SK-N-SH treated with all-trans-retinoic acid at 6 μM for 48 hours (cell line): Measurements from ENCODE around the gene FGF3.

ENCODE experiments used
- BACH2 ChIP-seq: fragments of 250-450 bp; sonication (Bioruptor Pico); IDR thresholded peaks from 2 replicates; pipeline ENCODE4 v1.9.0; 2021; ENCODE audit warnings: mild to moderate bottlenecking, borderline replicate concordance
- CSDC2 ChIP-seq: fragments of 250-450 bp; sonication (Bioruptor Pico); IDR thresholded peaks from 2 replicates; pipeline ENCODE4 v1.5.0; 2020; ENCODE audit warnings: mild to moderate bottlenecking, moderate library complexity
- RARB ChIP-seq: fragments of 250-450 bp; sonication (Bioruptor Pico); IDR thresholded peaks from 2 replicates; pipeline ENCODE4 v1.8.0; 2021; ENCODE audit warnings: mild to moderate bottlenecking, moderate library complexity
- ZFP3 ChIP-seq: fragments of 250-450 bp; sonication (Bioruptor Pico); IDR thresholded peaks from 2 replicates; pipeline ENCODE4 v1.5.0; 2020; ENCODE audit warnings: mild to moderate bottlenecking, moderate library complexity
- ZFP30 ChIP-seq: fragments of 450-650 bp; formaldehyde crosslinking; IDR thresholded peaks from 2 replicates; pipeline ENCODE4 v1.5.0; 2022; ENCODE audit warnings: mild to moderate bottlenecking, moderate library complexity
- ZNF565 ChIP-seq: fragments of 450-650 bp; formaldehyde crosslinking; conservative IDR thresholded peaks from 2 replicates; pipeline ENCODE4 v1.5.0; 2020; ENCODE audit warnings: low read depth, mild to moderate bottlenecking, moderate library complexity
- ZNF8 ChIP-seq: fragments of 450-650 bp; formaldehyde crosslinking; IDR thresholded peaks from 2 replicates; pipeline ENCODE4 v1.5.0; 2020; ENCODE audit warnings: mild to moderate bottlenecking, moderate library complexity
- TF ChIP-seq, protein P1 (sequence below): fragments of 250-450 bp; sonication (Bioruptor Pico); IDR thresholded peaks from 2 replicates; pipeline ENCODE4 v1.5.1; 2021; ENCODE audit warnings: mild to moderate bottlenecking, moderate library complexity
- TF ChIP-seq, protein P2 (sequence below): fragments of 250-450 bp; sonication (Bioruptor Pico); IDR thresholded peaks from 2 replicates; pipeline ENCODE4 v1.8.0; 2020; ENCODE audit warnings: mild to moderate bottlenecking, moderate library complexity, borderline replicate concordance
- TF ChIP-seq, protein P3 (sequence below): fragments of 250-450 bp; sonication (Bioruptor Pico); IDR thresholded peaks from 2 replicates; pipeline ENCODE4 v1.8.0; 2021; ENCODE audit warnings: low read depth, mild to moderate bottlenecking, moderate library complexity, borderline replicate concordance
- TF ChIP-seq, protein P4 (sequence below): fragments of 250-450 bp; sonication (Bioruptor Pico); IDR thresholded peaks from 2 replicates; pipeline ENCODE4 v1.5.1; 2020; ENCODE audit warnings: low read depth, mild to moderate bottlenecking, moderate library complexity

DNA sequence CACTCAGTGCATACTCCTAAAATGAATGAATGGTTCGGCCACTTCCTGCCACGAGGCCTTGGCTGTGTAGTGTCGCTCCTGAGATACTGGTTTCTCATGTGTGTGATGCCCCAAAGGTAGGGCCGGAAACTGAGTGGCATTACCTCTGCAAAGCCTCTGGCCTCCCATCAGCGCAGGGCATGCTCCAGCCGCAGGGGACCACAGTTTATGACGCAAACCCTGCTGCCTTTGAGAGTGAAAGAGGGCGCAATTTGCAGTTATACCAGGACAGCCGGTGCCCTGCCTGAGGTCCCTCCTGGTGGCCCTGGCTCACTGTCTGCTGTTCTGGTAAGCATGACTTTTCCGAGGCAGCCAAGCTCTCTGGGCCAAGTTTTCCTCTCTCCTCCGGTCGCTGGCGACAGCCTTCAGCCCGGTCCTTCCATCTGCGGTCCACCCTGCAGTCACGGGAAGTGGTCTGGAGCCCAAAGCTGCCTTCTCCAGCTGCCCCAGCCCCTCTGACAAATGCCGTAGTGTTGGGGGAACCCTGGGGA, 2.4 kb upstream of the FGF3 start:
- TF ChIP-seq, protein P1, sequence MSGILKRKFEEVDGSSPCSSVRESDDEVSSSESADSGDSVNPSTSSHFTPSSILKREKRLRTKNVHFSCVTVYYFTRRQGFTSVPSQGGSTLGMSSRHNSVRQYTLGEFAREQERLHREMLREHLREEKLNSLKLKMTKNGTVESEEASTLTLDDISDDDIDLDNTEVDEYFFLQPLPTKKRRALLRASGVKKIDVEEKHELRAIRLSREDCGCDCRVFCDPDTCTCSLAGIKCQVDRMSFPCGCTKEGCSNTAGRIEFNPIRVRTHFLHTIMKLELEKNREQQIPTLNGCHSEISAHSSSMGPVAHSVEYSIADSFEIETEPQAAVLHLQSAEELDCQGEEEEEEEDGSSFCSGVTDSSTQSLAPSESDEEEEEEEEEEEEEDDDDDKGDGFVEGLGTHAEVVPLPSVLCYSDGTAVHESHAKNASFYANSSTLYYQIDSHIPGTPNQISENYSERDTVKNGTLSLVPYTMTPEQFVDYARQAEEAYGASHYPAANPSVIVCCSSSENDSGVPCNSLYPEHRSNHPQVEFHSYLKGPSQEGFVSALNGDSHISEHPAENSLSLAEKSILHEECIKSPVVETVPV (CRISPR knock-in tag), result no peak
- TF ChIP-seq ZNF565 (CRISPR knock-in tag), result no peak
- TF ChIP-seq ZNF8 (CRISPR knock-in tag), result no peak
- TF ChIP-seq, protein P2, sequence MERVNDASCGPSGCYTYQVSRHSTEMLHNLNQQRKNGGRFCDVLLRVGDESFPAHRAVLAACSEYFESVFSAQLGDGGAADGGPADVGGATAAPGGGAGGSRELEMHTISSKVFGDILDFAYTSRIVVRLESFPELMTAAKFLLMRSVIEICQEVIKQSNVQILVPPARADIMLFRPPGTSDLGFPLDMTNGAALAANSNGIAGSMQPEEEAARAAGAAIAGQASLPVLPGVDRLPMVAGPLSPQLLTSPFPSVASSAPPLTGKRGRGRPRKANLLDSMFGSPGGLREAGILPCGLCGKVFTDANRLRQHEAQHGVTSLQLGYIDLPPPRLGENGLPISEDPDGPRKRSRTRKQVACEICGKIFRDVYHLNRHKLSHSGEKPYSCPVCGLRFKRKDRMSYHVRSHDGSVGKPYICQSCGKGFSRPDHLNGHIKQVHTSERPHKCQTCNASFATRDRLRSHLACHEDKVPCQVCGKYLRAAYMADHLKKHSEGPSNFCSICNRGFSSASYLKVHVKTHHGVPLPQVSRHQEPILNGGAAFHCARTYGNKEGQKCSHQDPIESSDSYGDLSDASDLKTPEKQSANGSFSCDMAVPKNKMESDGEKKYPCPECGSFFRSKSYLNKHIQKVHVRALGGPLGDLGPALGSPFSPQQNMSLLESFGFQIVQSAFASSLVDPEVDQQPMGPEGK (CRISPR knock-in tag), result no peak
- no peak for TF ChIP-seq RARB (CRISPR knock-in tag)
- TF ChIP-seq, protein P3, sequence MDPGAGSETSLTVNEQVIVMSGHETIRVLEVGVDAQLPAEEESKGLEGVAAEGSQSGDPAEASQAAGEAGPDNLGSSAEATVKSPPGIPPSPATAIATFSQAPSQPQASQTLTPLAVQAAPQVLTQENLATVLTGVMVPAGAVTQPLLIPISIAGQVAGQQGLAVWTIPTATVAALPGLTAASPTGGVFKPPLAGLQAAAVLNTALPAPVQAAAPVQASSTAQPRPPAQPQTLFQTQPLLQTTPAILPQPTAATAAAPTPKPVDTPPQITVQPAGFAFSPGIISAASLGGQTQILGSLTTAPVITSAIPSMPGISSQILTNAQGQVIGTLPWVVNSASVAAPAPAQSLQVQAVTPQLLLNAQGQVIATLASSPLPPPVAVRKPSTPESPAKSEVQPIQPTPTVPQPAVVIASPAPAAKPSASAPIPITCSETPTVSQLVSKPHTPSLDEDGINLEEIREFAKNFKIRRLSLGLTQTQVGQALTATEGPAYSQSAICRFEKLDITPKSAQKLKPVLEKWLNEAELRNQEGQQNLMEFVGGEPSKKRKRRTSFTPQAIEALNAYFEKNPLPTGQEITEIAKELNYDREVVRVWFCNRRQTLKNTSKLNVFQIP, result no peak
- no peak for TF ChIP-seq ZFP30 (CRISPR knock-in tag)
- TF ChIP-seq CSDC2, result no peak
- TF ChIP-seq BACH2 (CRISPR knock-in tag), result no peak
- no peak for TF ChIP-seq ZFP3
- TF ChIP-seq, protein P4, sequence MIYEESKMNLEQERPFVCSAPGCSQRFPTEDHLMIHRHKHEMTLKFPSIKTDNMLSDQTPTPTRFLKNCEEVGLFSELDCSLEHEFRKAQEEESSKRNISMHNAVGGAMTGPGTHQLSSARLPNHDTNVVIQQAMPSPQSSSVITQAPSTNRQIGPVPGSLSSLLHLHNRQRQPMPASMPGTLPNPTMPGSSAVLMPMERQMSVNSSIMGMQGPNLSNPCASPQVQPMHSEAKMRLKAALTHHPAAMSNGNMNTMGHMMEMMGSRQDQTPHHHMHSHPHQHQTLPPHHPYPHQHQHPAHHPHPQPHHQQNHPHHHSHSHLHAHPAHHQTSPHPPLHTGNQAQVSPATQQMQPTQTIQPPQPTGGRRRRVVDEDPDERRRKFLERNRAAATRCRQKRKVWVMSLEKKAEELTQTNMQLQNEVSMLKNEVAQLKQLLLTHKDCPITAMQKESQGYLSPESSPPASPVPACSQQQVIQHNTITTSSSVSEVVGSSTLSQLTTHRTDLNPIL (CRISPR knock-in tag), result no peak
